Natural killer cell (primary cell): Measurements from ENCODE around the gene RNU6-1. TPM values are rescaled to one million over a fixed set of nuclear protein-coding genes. Genes with fewer than 3 reads are reported as not detected.

ENCODE experiments used
- ATAC-seq, 3 donors: fragments of 150-1000 bp in 2 of 3; fragments of 200-7000 bp in 1 of 3; cut with Tn5 transposase; 1 replicate in 1 of 3; 2 replicates in 2 of 3; pipeline ENCODE4 v1.10.0; 2021; ENCODE audit warnings: mild to moderate bottlenecking in 2 of 3, moderate library complexity in 2 of 3
- DNase-seq, 2 donors: peaks; one replicate each; pipeline versions ENCODE4 v3.0.0 to v3.0.0-alpha.2; 2013 to 2021; ENCODE audit warnings: mixed read lengths in 1 of 2
- H3K27ac ChIP-seq: one replicate; pipeline ENCODE4 v1.5.1; 2013; ENCODE audit warnings: mild to moderate bottlenecking, low read length
- H3K27me3 ChIP-seq: one replicate; pipeline ENCODE4 v1.6.1; 2013; ENCODE audit warnings: low read length; ENCODE audit not compliant: control insufficient read depth, insufficient read depth
- H3K36me3 ChIP-seq: one replicate; pipeline ENCODE4 v1.6.1; 2013; ENCODE audit warnings: low read length; ENCODE audit not compliant: control insufficient read depth, insufficient read depth
- H3K4me1 ChIP-seq: one replicate; pipeline ENCODE4 v1.6.1; 2013; ENCODE audit warnings: low read length; ENCODE audit not compliant: control insufficient read depth, insufficient read depth
- H3K4me3 ChIP-seq: one replicate; pipeline ENCODE4 v1.5.1; 2013; ENCODE audit warnings: low read length
- H3K9me3 ChIP-seq: one replicate; pipeline ENCODE4 v1.6.1; 2013; ENCODE audit warnings: low read length; ENCODE audit not compliant: control insufficient read depth, insufficient read depth
- H3K27ac Mint-ChIP-seq, 2 donors: one replicate each; pipeline ENCODE4 v1.8.0; 2022; ENCODE audit warnings: mild to moderate bottlenecking in 2 of 2, mixed read lengths in 2 of 2, moderate library complexity in 1 of 2
- H3K27me3 Mint-ChIP-seq, 2 donors: one replicate each; pipeline ENCODE4 v1.8.0; 2022; ENCODE audit warnings: low read depth in 2 of 2, mixed read lengths in 2 of 2
- H3K36me3 Mint-ChIP-seq: one replicate; pipeline ENCODE4 v1.8.0; 2022; ENCODE audit warnings: mixed read lengths
- H3K4me1 Mint-ChIP-seq, 2 donors: one replicate each; pipeline ENCODE4 v1.8.0; 2022; ENCODE audit warnings: mixed read lengths in 2 of 2
- H3K4me3 Mint-ChIP-seq: one replicate; pipeline ENCODE4 v1.8.0; 2022; ENCODE audit warnings: mild to moderate bottlenecking, moderate library complexity, mixed read lengths
- H3K9me3 Mint-ChIP-seq, 2 donors: one replicate each; pipeline ENCODE4 v1.8.0; 2022; ENCODE audit warnings: mixed read lengths in 2 of 2
- WGBS: methylation state at CpG from one replicate; pipeline ENCODE4 v1.1.7; 2013; ENCODE audit warnings: missing lambda C conversion rate; ENCODE audit not compliant: insufficient coverage; 5-methylcytosine and 5-hydroxymethylcytosine counted together
- intact Hi-C: fragments of 100-400 bp; cut with micrococcal nuclease; formaldehyde crosslinking; loops from one replicate; pipeline ENCODE4 v1.14.2; 2022
- total RNA-seq, 4 donors: library from RNA; stranded (reverse); fragments of 120-200 nt in 1 of 4; gene quantifications; one replicate each; pipeline versions ENCODE4 v1.2.3 to v1.2.4, GENCODE V29; 2013 to 2022
- TF ChIP-seq, protein P1 (sequence below): fragments of 200-600 bp; IDR thresholded peaks from one replicate; pipeline ENCODE4 v1.8.0; 2022; ENCODE audit warnings: antibody characterized with exemption

Gene RNU6-1
- total RNA-seq, 3 donors from 2014 or later (not counting 1 experiment from before 2014, with no cell fraction given) = not detected

DNA sequence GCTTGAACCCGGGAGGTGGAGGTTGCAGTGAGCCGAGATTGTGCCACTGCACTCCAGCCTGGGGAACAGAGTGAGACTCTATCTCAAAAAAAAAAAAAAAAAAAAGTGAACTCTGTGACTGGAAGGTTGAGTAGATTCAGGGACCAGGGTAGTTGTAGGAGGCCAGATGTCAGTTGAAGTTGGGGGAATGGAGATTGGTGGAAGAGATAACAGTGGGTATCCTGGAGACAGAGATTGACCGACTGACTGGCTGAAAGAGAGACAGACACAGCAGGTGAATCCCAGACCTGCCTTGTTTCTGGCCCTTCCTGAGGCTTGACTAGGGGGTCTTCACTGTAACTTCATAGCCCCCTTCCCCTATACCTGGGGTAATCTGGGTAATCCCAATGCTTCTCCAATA lies 22.1 kb upstream of the RNU6-1 start:
- H3K27me3 ChIP-seq = peaks cover 4% of the 10 kb centered on the region
- H3K27ac Mint-ChIP-seq = no peak overlapping the region
- no peaks in the 10 kb centered on the region for H3K9me3 Mint-ChIP-seq
- TF ChIP-seq, protein P1, sequence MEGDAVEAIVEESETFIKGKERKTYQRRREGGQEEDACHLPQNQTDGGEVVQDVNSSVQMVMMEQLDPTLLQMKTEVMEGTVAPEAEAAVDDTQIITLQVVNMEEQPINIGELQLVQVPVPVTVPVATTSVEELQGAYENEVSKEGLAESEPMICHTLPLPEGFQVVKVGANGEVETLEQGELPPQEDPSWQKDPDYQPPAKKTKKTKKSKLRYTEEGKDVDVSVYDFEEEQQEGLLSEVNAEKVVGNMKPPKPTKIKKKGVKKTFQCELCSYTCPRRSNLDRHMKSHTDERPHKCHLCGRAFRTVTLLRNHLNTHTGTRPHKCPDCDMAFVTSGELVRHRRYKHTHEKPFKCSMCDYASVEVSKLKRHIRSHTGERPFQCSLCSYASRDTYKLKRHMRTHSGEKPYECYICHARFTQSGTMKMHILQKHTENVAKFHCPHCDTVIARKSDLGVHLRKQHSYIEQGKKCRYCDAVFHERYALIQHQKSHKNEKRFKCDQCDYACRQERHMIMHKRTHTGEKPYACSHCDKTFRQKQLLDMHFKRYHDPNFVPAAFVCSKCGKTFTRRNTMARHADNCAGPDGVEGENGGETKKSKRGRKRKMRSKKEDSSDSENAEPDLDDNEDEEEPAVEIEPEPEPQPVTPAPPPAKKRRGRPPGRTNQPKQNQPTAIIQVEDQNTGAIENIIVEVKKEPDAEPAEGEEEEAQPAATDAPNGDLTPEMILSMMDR = no peak
- no peaks in the 10 kb centered on the region for H3K9me3 ChIP-seq
- H3K4me3 Mint-ChIP-seq = no peak overlapping the region
- WGBS = 97% methylated on average over 3 of the region's 3 CpGs
- H3K4me1 Mint-ChIP-seq = peaks cover 5 to 6% of the 10 kb centered on the region in 2 donors
- peaks cover 19 to 25% of the 10 kb centered on the region in 2 donors for H3K27me3 Mint-ChIP-seq
- no peak for ATAC-seq
- H3K27ac ChIP-seq = no peak overlapping the region
- H3K4me1 ChIP-seq = peaks cover 13% of the 10 kb centered on the region
- H3K36me3 Mint-ChIP-seq = no peaks in the 10 kb centered on the region
- intact Hi-C loops = no loop called here
- no peaks in the 10 kb centered on the region for H3K36me3 ChIP-seq
- no peak for DNase-seq
- no peak overlapping the region for H3K4me3 ChIP-seq

DNA sequence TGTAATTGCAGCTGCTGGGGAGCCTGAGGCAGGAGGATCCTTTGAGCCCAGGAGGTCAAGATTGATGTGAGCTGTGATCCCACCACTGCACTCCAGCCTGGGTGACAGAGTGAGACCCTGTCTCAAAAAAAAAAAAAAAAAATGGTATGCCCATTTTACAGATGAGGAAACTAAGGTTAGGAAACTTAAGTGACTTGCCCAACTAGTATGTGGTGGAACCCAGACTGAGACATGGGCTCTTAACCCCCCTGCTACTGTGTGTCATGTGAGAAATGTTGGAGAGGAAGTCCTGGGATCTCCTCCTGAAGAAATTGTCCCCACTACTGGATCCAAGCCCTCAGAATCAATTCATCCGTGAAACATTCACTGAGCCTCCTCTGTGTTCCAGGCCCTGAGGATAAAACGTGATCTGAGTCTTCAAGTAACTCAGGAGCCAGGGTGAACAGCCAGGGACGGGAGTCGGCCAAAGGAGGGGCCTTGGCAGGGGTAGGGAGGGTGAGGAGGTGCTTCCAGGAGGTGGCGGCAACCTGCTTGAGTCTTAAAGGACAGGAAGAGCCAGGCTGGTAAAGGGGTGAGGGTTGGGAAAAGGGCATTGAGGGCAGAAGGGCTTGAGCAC lies 19.6 kb upstream of the RNU6-1 start:
- no peaks in the 10 kb centered on the region for H3K36me3 Mint-ChIP-seq
- 89% methylated on average over 5 of the region's 5 CpGs for WGBS
- Histone ChIP-seq H3K9me3 (no peaks in the 10 kb centered on the region), H3K4me1 (peaks cover 13% of the 10 kb centered on the region), H3K27me3 (peaks cover 4% of the 10 kb centered on the region), H3K36me3 (no peaks in the 10 kb centered on the region), H3K27ac (no peak overlapping the region), H3K4me3 (no peak overlapping the region)
- H3K9me3 Mint-ChIP-seq = no peaks in the 10 kb centered on the region
- H3K4me1 Mint-ChIP-seq = peaks cover 5 to 6% of the 10 kb centered on the region in 2 donors
- TF ChIP-seq, protein P1 = no peak
- ATAC-seq (no peak), DNase-seq (no peak)
- intact Hi-C loops = no loop called here
- H3K4me3 Mint-ChIP-seq = no peak overlapping the region
- H3K27me3 Mint-ChIP-seq = peaks cover 10 to 13% of the 10 kb centered on the region in 2 donors
- H3K27ac Mint-ChIP-seq = no peak overlapping the region

DNA sequence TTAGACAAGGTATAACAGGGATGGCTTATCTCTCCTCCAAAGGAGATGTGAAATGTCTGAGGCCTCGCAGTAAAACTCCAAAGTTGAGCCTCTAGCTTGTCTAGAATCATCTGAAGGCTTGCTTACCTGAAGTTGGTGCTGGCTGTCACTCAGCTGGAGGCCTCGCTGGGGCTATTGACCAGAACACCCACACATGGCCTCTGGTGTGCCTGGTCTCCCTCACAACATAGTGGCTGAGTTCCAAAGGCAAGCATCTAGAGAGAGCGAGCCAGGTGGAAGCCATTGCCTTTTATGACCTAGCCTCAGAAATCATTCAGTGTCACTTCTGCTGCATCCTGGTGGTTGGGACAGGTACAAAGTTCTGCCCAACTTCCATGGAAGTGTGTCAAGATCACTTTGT lies 17.4 kb upstream of the RNU6-1 start:
- Histone ChIP-seq H3K4me3 (no peak overlapping the region), H3K27ac (no peak overlapping the region), H3K36me3 (no peaks in the 10 kb centered on the region), H3K27me3 (no peaks in the 10 kb centered on the region), H3K9me3 (no peaks in the 10 kb centered on the region), H3K4me1 (no peaks in the 10 kb centered on the region)
- H3K9me3 Mint-ChIP-seq = no peaks in the 10 kb centered on the region
- H3K27ac Mint-ChIP-seq = no peak overlapping the region
- H3K27me3 Mint-ChIP-seq = peaks cover 6 to 7% of the 10 kb centered on the region in 2 donors
- WGBS = 84% methylated on average over 3 of the region's 3 CpGs
- ATAC-seq (no peak), DNase-seq (no peak)
- intact Hi-C loops = no loop called here
- H3K4me1 Mint-ChIP-seq = no peaks in the 10 kb centered on the region
- no peaks in the 10 kb centered on the region for H3K36me3 Mint-ChIP-seq
- no peak overlapping the region for H3K4me3 Mint-ChIP-seq
- TF ChIP-seq, protein P1 = no peak

DNA sequence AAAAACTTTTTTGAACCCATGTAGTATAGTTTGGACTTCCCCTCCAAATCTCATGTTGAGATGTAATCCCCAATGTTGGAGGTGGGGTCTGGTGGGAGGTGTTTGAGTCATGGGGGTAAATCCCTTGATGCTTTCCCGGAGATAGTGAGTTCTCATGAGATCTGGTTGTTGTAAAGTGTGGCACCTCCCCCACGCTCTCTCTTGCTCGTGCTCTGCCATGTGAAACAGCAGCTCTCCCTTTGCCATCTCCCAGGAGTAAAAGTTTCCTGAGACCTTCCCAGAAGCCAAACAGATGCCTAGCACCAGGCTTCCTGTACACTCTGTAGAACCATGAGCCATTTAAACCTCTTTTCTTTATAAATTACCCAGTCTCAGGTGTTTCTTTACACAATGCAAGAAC lies 16.0 kb upstream of the RNU6-1 start:
- H3K4me1 Mint-ChIP-seq = no peaks in the 10 kb centered on the region
- intact Hi-C loops = no loop called here
- H3K4me3 Mint-ChIP-seq = no peak overlapping the region
- DNase-seq = no peak
- 58% methylated on average over 3 of the region's 3 CpGs for WGBS
- H3K27ac Mint-ChIP-seq = no peak overlapping the region
- H3K27me3 Mint-ChIP-seq = peaks cover 6 to 7% of the 10 kb centered on the region in 2 donors
- H3K36me3 Mint-ChIP-seq = no peaks in the 10 kb centered on the region
- H3K27ac ChIP-seq = no peak overlapping the region
- TF ChIP-seq, protein P1 = no peak
- no peaks in the 10 kb centered on the region for H3K36me3 ChIP-seq
- no peaks in the 10 kb centered on the region for H3K27me3 ChIP-seq
- H3K9me3 Mint-ChIP-seq = no peaks in the 10 kb centered on the region
- no peak for ATAC-seq
- no peak overlapping the region for H3K4me3 ChIP-seq
- H3K4me1 ChIP-seq = no peaks in the 10 kb centered on the region
- H3K9me3 ChIP-seq = no peaks in the 10 kb centered on the region
